Breast epithelium (tissue), 3 donors: ENCODE measurements around the gene KAT2B.

ENCODE experiments used
- CTCF ChIP-seq, 3 donors: fragments of 450-650 bp; IDR thresholded peaks; one replicate each; pipeline ENCODE4 v1.5.1; 2016 to 2017; ENCODE audit warnings: antibody characterized with exemption in 3 of 3, mild to moderate bottlenecking in 3 of 3, moderate library complexity in 3 of 3
- POLR2AphosphoS5 ChIP-seq, 3 donors: sonication (generic); formaldehyde crosslinking; IDR thresholded peaks; one replicate each; pipeline ENCODE4 v1.6.1; 2017; ENCODE audit warnings: antibody characterized with exemption in 3 of 3

GRCh38 chr3:20173844-20174410 is 133.7 kb downstream of the KAT2B start:
- TF ChIP-seq CTCF (IDR thresholded peaks at IDR 0.05) (no peak), POLR2AphosphoS5 (IDR thresholded peaks at IDR 0.05) (no peak)
